IPS-20b (cell line): ENCODE measurements around the gene PLA2G6.

Source experiments
- H3K27ac ChIP-seq: one replicate; pipeline ENCODE4 v1.5.1; 2013; ENCODE audit warnings: low read length
- H3K27me3 ChIP-seq: 2 replicates; pipeline ENCODE4 v1.6.1; 2013; ENCODE audit warnings: mild to moderate bottlenecking, low read length, inconsistent platforms; ENCODE audit not compliant: insufficient read depth
- H3K36me3 ChIP-seq: 2 replicates; pipeline ENCODE4 v1.6.1; 2013; ENCODE audit warnings: low read depth, mild to moderate bottlenecking, inconsistent platforms, low read length, moderate library complexity; ENCODE audit not compliant: insufficient read depth
- H3K4me1 ChIP-seq: 2 replicates; pipeline ENCODE4 v1.6.1; 2013; ENCODE audit warnings: mild to moderate bottlenecking, control low read depth, inconsistent platforms, low read length, moderate library complexity; ENCODE audit not compliant: insufficient read depth
- H3K4me3 ChIP-seq: 2 replicates; pipeline ENCODE4 v1.5.1; 2013; ENCODE audit warnings: mild to moderate bottlenecking, low read length, inconsistent platforms
- H3K9ac ChIP-seq: 2 replicates; pipeline ENCODE4 v1.6.1; 2013; ENCODE audit warnings: low read depth, mild to moderate bottlenecking, inconsistent platforms, low read length, moderate library complexity
- H3K9me3 ChIP-seq: 2 replicates; pipeline ENCODE4 v1.6.1; 2013; ENCODE audit warnings: mild to moderate bottlenecking, low read depth, low read length, inconsistent platforms; ENCODE audit not compliant: insufficient read depth

The PLA2G6 gene

DNA sequence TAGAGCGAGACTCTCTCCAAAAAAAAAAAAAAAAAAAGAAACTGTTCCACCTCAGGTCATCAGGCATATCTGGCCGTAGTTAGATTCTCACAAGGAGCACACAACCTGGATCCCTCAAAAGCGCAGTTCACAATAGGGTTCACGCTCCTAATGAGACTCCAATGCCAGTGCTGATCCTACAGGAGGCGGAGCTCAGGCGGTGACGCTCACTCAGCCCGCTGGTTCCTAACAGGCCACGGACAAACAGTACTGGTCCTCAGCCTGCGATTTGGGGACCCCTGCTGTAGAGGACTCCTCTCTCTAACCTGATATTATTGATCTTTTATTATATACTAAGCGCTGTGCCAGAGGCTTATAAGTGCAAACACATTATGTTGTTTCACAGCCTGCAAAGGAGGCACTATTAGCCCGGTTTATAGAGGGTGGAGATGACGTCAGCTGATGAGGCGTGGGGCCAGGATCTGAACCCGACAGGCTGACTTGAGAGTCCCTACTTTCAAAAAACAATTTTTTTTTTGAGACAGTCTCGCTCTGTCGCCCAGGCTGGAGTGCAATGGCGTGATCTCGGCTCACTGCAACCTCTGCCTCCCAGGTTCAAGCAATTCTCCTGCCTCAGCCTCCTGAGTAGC lies 15.3 kb upstream of the PLA2G6 start:
- Histone ChIP-seq H3K27ac (no peak overlapping the region), H3K36me3 (no peaks in the 10 kb centered on the region), H3K4me3 (no peak overlapping the region), H3K4me1 (no peaks in the 10 kb centered on the region), H3K27me3 (peaks cover 17% of the 10 kb centered on the region), H3K9ac (no peak overlapping the region), H3K9me3 (no peaks in the 10 kb centered on the region)

GRCh38 chr22:38193580-38193979 lies 11.9 kb upstream of the PLA2G6 start:
- H3K9ac ChIP-seq, result no peak overlapping the region
- H3K4me1 ChIP-seq, result no peaks in the 10 kb centered on the region
- H3K27ac ChIP-seq, result no peak overlapping the region
- H3K4me3 ChIP-seq, result no peak overlapping the region
- H3K9me3 ChIP-seq, result no peaks in the 10 kb centered on the region
- H3K36me3 ChIP-seq, result no peaks in the 10 kb centered on the region
- peaks cover 8% of the 10 kb centered on the region; the same call in 1 of the 2 replicates for H3K27me3 ChIP-seq

GRCh38 chr22:38192475-38192863 lies 10.8 kb upstream of the PLA2G6 start:
- Histone ChIP-seq H3K9me3 (no peaks in the 10 kb centered on the region), H3K36me3 (no peaks in the 10 kb centered on the region), H3K27ac (no peak overlapping the region), H3K4me3 (no peak overlapping the region), H3K27me3 (peaks cover 8% of the 10 kb centered on the region; the same call in 1 of the 2 replicates), H3K9ac (no peak overlapping the region), H3K4me1 (no peaks in the 10 kb centered on the region)

DNA sequence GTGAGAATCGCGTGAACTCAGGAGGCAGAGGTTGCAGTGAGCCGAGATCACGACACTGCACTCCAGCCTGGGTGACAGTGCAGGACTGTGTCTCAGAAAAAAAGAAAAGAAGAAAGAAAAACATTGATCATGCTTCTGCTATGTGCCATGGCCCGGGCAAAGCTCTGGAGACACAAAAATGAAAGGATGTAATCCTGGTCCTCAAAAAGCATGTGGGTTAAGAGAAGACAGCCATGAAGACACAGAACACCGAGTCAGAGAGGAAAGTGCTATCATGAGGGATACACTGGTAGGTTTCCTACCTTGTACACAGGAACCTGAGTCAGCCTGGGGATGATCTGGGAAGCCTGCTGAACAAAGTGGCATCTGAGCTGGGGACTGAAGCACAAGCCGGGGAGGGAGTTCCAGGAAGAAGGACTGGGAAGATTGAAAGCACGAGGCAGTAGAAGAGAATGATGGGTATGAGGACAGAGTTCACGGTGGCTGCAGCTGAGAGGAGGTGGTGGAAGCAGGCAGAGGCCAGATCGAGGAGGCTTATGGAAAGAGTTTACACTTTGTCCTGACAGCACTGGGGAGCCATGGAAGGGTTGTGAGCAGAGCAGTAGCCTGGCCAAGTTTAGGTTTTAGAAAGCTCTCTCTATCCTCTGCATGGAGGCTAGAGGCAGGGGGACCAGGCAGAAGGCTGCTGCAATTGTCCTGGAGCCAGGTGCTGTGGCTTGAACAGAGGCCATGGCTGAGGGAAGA lies 10.3 kb upstream of the PLA2G6 start:
- Histone ChIP-seq H3K27me3 (peaks cover 8% of the 10 kb centered on the region; the same call in 1 of the 2 replicates), H3K9me3 (no peaks in the 10 kb centered on the region), H3K27ac (no peak overlapping the region), H3K4me3 (no peak overlapping the region), H3K9ac (no peak overlapping the region; the same call in 1 of the 2 replicates), H3K4me1 (no peaks in the 10 kb centered on the region), H3K36me3 (no peaks in the 10 kb centered on the region)

DNA sequence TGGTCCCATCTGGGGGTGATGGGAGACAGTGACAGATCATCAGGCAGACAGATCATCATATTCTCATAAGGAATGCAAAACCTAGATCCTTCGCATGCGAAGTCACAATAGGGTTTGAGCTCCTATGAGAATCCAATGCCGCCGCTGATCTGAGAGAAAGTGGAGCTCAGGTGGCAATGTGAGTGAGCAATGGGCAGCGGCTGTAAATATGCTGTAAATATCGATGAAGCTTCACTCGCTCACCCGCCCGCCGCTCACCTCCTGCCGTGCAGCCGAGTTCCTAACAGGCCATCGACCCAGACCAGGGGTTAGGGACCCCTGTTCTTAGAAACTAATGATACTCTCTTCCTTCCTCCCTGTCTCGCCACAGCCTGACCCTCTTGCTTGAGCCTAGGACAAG lies 9.4 kb upstream of the PLA2G6 start:
- no peak overlapping the region for H3K9ac ChIP-seq
- no peak overlapping the region for H3K27ac ChIP-seq
- H3K36me3 ChIP-seq, result no peaks in the 10 kb centered on the region
- no peaks in the 10 kb centered on the region for H3K4me1 ChIP-seq
- no peaks in the 10 kb centered on the region for H3K9me3 ChIP-seq
- H3K4me3 ChIP-seq, result no peak overlapping the region
- H3K27me3 ChIP-seq, result peaks cover 8% of the 10 kb centered on the region; the same call in 1 of the 2 replicates

DNA sequence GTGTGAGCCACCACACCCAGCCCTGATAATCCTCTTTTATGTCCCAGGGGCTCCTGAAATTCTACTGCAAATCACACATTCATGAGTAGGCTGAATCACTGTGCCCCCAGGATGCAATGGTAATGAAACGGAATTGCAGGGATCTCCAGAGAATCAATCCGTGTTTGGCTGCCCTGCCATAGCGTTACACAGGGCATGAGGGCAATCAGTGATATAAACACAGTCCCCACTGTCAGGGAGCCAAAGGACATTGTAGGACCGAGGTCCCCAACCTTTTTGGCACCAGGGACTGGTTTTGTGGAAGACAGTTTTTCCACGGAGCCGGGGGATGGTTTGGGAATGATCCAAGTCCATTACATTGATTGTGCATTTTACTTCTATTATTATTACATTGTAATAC lies 9.0 kb upstream of the PLA2G6 start:
- Histone ChIP-seq H3K9ac (no peak overlapping the region), H3K27ac (no peak overlapping the region), H3K27me3 (peaks cover 8% of the 10 kb centered on the region; the same call in 1 of the 2 replicates), H3K4me3 (no peak overlapping the region), H3K9me3 (no peaks in the 10 kb centered on the region), H3K4me1 (no peaks in the 10 kb centered on the region), H3K36me3 (no peaks in the 10 kb centered on the region)

DNA sequence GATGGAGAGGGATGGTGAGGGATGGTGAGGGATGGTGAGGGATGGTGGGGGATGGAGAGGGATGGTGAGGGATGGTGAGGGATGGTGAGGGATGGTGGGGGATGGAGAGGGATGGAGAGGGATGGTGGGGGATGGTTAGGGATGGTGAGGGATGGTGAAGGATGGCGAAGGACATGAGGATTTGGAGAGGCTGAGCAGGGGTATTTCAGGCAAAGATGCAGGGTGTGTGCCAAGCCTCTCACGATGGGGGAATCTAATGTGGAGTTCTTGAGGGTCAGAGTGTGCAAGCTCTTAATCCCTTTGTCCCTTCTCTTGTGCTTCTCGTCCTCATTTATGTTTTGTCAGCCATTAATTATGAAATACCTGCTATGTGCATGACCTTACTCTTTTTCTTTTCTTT lies 7.5 kb upstream of the PLA2G6 start:
- no peak overlapping the region for H3K9ac ChIP-seq
- no peaks in the 10 kb centered on the region for H3K36me3 ChIP-seq
- H3K27ac ChIP-seq, result no peak overlapping the region
- H3K27me3 ChIP-seq, result peaks cover 8% of the 10 kb centered on the region; the same call in 1 of the 2 replicates
- H3K4me3 ChIP-seq, result no peak overlapping the region
- H3K4me1 ChIP-seq, result no peaks in the 10 kb centered on the region
- H3K9me3 ChIP-seq, result no peaks in the 10 kb centered on the region

GRCh38 chr22:38187413-38188212 lies 6.0 kb upstream of the PLA2G6 start:
- no peaks in the 10 kb centered on the region for H3K4me1 ChIP-seq
- peaks cover 8% of the 10 kb centered on the region; the same call in 1 of the 2 replicates for H3K27me3 ChIP-seq
- H3K4me3 ChIP-seq, result no peak overlapping the region
- H3K36me3 ChIP-seq, result no peaks in the 10 kb centered on the region
- H3K27ac ChIP-seq, result no peak overlapping the region
- H3K9ac ChIP-seq, result no peak overlapping the region
- no peaks in the 10 kb centered on the region for H3K9me3 ChIP-seq

DNA sequence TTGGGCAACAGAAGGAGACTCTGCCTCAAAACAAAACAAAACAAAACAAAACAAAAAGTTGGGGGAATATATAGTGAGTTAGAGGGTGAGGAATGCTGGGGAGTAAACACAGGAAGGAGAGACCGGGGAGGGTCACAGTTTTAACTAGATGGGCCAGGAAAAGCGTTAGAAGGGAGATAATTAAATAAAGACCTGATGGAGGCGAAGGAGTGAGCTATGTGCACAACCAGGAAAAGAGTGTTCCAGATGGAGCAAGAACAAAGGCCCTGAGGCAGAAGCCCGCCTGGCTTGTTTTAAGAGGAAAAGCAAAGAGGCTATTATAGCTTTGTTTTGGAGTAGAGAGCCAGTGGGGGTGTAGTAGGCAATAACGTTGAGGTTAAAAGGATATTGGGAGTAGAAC lies 4.8 kb upstream of the PLA2G6 start:
- H3K9ac ChIP-seq, result no peak overlapping the region

DNA sequence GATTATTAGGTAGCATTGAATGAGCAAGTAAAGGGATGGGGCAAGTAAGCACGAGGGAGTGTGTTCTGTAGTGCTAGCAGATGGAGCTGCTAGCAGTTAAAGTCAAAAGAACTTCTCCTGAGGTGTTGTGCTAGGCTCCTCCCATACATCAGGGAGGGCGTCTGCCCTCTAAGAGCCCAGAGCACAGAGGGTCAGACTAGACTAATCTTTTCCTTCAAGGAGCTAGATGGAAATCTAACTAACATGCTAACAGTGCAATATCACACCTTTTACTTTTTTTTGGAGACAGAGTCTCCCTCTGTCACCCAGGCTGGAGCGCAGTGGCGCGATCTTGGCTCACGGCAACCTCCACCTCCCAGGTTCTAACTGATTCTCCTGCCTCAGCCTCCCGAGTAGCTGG lies 3.2 kb upstream of the PLA2G6 start:
- Histone ChIP-seq H3K4me3 (no peak overlapping the region), H3K27ac (no peak overlapping the region), H3K9ac (no peak overlapping the region), H3K27me3 (no peaks in the 10 kb centered on the region), H3K4me1 (peaks cover 15% of the 10 kb centered on the region; the same call in 1 of the 2 replicates), H3K36me3 (no peaks in the 10 kb centered on the region), H3K9me3 (no peaks in the 10 kb centered on the region)

More for the DNA sequence above, 4.8 kb upstream of the PLA2G6 start:
- Histone ChIP-seq H3K4me1 (peaks cover 3% of the 10 kb centered on the region; the same call in 1 of the 2 replicates), H3K27me3 (no peaks in the 10 kb centered on the region), H3K4me3 (no peak overlapping the region), H3K36me3 (no peaks in the 10 kb centered on the region), H3K27ac (no peak overlapping the region), H3K9me3 (no peaks in the 10 kb centered on the region)

DNA sequence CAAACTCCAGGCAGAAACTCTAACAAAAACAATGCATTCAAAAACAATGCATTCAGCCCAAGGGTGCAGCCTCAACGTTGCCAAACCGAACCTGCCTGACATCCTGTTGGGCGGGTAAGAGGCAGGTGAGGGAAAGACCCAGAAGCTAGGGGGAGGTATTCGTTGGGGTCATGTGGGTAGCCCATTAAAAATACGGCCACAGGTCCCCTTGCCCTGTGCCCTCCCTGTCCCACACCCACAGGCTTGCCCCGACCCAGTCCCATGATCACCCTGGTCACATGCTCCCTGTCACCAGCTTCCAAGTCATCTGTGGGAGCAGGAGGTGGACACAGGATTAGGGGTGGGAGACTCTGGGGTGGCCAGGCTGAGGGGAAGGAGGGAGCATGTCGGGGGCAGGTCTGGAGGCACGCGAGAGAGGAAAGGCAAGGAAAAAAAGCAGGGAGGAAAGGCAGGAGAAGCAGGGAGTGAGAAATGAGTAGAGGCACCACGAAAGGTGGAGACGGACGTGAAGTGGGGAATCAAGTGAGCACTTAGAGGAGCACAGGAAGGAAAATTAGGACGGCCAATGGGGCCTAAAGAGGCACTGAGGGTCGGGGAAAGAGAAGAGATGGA lies 683 bp downstream of the PLA2G6 start:
- no peaks in the 10 kb centered on the region for H3K36me3 ChIP-seq
- H3K27ac ChIP-seq, result peak overlapping the region; percentile 90
- H3K27me3 ChIP-seq, result no peaks in the 10 kb centered on the region
- H3K9me3 ChIP-seq, result no peaks in the 10 kb centered on the region
- peak overlapping the region; percentile 96 for H3K9ac ChIP-seq
- H3K4me3 ChIP-seq, result peak overlapping the region; percentile 77
- peaks cover 15% of the 10 kb centered on the region; the same call in 1 of the 2 replicates for H3K4me1 ChIP-seq
